GM12878 (cell line): ENCODE measurements around the gene PKM. TPM values are rescaled to one million over a fixed set of nuclear protein-coding genes. Genes with fewer than 3 reads are reported as not detected.

Experiments used
- ATAC-seq: fragments of 200-7000 bp; cut with Tn5 transposase; 3 replicates; pipeline ENCODE4 v1.9.1; 2020; ENCODE audit warnings: mild to moderate bottlenecking, moderate library complexity
- BruUV-seq: library from RNA; stranded (reverse); fragments of 400-500 nt; replicated peaks from 2 replicates; lab custom pipeline; 2021; lab: Mats Ljungman, UMichigan
- CTCF ChIA-PET: fragments of 300-600 bp; sonication (Branson Sonifier 250); formaldehyde crosslinking; extraction: SDS; loops from one replicate; lab custom pipeline; 2021; ENCODE audit warnings: inconsistent platforms; lab: Yijun Ruan, JAX
- POLR2A ChIA-PET: fragments of 350-600 bp; formaldehyde crosslinking; extraction: SDS; loops from one replicate; lab custom pipeline; 2021; ENCODE audit warnings: inconsistent platforms; lab: Charles Lee
- RAD21 ChIA-PET: fragments of 300-600 bp; sonication (Branson Sonifier 250); formaldehyde crosslinking; loops from one replicate; lab custom pipeline; 2023; ENCODE audit warnings: antibody characterized with exemption; ENCODE audit not compliant: unreplicated experiment; lab: Charles Lee
- SMC1A ChIA-PET: fragments of 300-600 bp; sonication (Branson Sonifier 250); formaldehyde crosslinking; loops from one replicate; lab custom pipeline; 2023; ENCODE audit not compliant: unreplicated experiment, uncharacterized antibody; lab: Charles Lee
- DNase-seq: peaks from one replicate; pipeline ENCODE4 v3.0.0-alpha.2; 2011; ENCODE audit warnings: low read depth, low spot score
- FAIRE-seq: peaks from 3 replicates; lab custom pipeline; 2011; peaks lifted over from hg19 to GRCh38; lab: Jason Lieb, UNC
- H2AFZ ChIP-seq: 2 replicates; pipeline ENCODE4 v1.6.0; 2011; ENCODE audit warnings: low read depth, low read length, control low read depth; ENCODE audit not compliant: control insufficient read depth
- H3K27ac ChIP-seq: 2 replicates; pipeline ENCODE4 v1.5.1; 2011; ENCODE audit warnings: control low read depth; ENCODE audit not compliant: control insufficient read depth, insufficient read depth
- H3K27me3 ChIP-seq, 2 experiments: replicated peaks in 1 of 2; 2 replicates each; pipeline versions ENCODE4 v1.6.0 to v1.6.1; 2011; ENCODE audit warnings: low read length in 1 of 2; ENCODE audit not compliant: control insufficient read depth in 2 of 2, insufficient read depth in 2 of 2
- H3K36me3 ChIP-seq, 2 experiments: 2 replicates each; pipeline ENCODE4 v1.5.1; 2011; ENCODE audit warnings: low read length in 1 of 2; ENCODE audit not compliant: control insufficient read depth in 2 of 2, insufficient read depth in 2 of 2
- H3K4me1 ChIP-seq: 2 replicates; pipeline ENCODE4 v1.6.1; 2011; ENCODE audit warnings: mild to moderate bottlenecking, low read length, moderate library complexity, mixed read lengths; ENCODE audit not compliant: control insufficient read depth, insufficient read depth
- H3K4me2 ChIP-seq: 2 replicates; pipeline ENCODE4 v1.6.0; 2011; ENCODE audit warnings: control low read depth; ENCODE audit not compliant: control insufficient read depth, insufficient read depth
- H3K4me3 ChIP-seq: fragments of 200-600 bp; sonication (generic); 2 replicates; pipeline ENCODE4 v1.5.1; 2016
- H3K79me2 ChIP-seq: 2 replicates; pipeline ENCODE4 v1.6.0; 2011; ENCODE audit warnings: low read length; ENCODE audit not compliant: control insufficient read depth, insufficient read depth
- H3K9ac ChIP-seq: 2 replicates; pipeline ENCODE4 v1.8.0; 2011; ENCODE audit warnings: low read length, control low read depth, mixed read lengths; ENCODE audit not compliant: control insufficient read depth, insufficient read depth
- H3K9me3 ChIP-seq: replicated peaks from 3 replicates; pipeline ENCODE4 v1.5.1; 2011; ENCODE audit warnings: mild to moderate bottlenecking, low read length; ENCODE audit not compliant: control insufficient read depth, insufficient read depth
- H4K20me1 ChIP-seq: 2 replicates; pipeline ENCODE4 v1.6.0; 2011; ENCODE audit not compliant: control insufficient read depth, insufficient read depth
- EGR1 ChIP-seq, 2 experiments: IDR thresholded peaks; 1 replicate in 1 of 2; 2 replicates in 1 of 2; pipeline ENCODE4 v1.6.1; 2011 to 2012; ENCODE audit warnings: low read depth in 2 of 2, low read length in 2 of 2, borderline replicate concordance in 1 of 2, mild to moderate bottlenecking in 1 of 2, moderate library complexity in 1 of 2
- JUNB ChIP-seq: IDR thresholded peaks from 2 replicates; pipeline ENCODE4 v1.6.1; 2016; ENCODE audit warnings: antibody characterized with exemption, mild to moderate bottlenecking
- RBBP5 ChIP-seq: fragments of 200-600 bp; sonication (generic); conservative IDR thresholded peaks from 2 replicates; pipeline ENCODE4 v1.6.1; 2016
- SIX5 ChIP-seq: IDR thresholded peaks from 2 replicates; pipeline ENCODE4 v1.6.1; 2011; ENCODE audit warnings: mild to moderate bottlenecking, low read depth, low read length, moderate library complexity; ENCODE audit not compliant: severe bottlenecking
- YY1 ChIP-seq: IDR thresholded peaks from 2 replicates; pipeline ENCODE4 v1.6.1; 2011; ENCODE audit warnings: low read depth, mild to moderate bottlenecking, low read length
- ZNF274 ChIP-seq: IDR thresholded peaks from one replicate; pipeline ENCODE4 v1.8.0; 2011; ENCODE audit not compliant: insufficient read length, insufficient read depth
- WGBS: methylation state at CpG from one replicate; pipeline ENCODE4 v1.1.6; 2016; ENCODE audit warnings: low lambda C conversion rate; ENCODE audit not compliant: insufficient replicate concordance, insufficient coverage; ENCODE audit errors: missing lambda C conversion rate; 5-methylcytosine and 5-hydroxymethylcytosine counted together
- in situ Hi-C: fragments of 300-500 bp; cut with MboI; formaldehyde crosslinking; loops from 9 replicates; pipeline ENCODE4 v1.14.3; 2018; ENCODE audit warnings: mixed read lengths
- intact Hi-C: fragments of 100-400 bp; cut with micrococcal nuclease; formaldehyde crosslinking; loops from one replicate; pipeline ENCODE4 v1.14.2; 2022; ENCODE audit not compliant: unreplicated experiment
- polyA plus RNA-seq, 11 experiments: library from polyadenylated mRNA; depleted of rRNA in 4 of 11; unstranded in 6 of 11; stranded (reverse) in 5 of 11; fragments of >200 nt; fragmentation: Nextera tagmentation in 4 of 11; fragmentation: Illumina TruSeq in 1 of 11; extraction: Ambion mirVana in 4 of 11; extraction: Trizol in 1 of 11; gene quantifications; 1 replicate in 1 of 11; 2 replicates in 10 of 11; pipeline versions ENCODE4 v1.2.1 to v1.2.3, GENCODE V29; 2011 to 2016; ENCODE audit warnings: inconsistent platforms in 2 of 11, missing spikeins in 2 of 11, low read depth in 1 of 11
- total RNA-seq, 4 experiments: library from RNA; depleted of rRNA in 3 of 4; stranded (reverse); fragments of >200 nt in 3 of 4; fragmentation: Illumina TruSeq in 1 of 4; extraction: Trizol in 1 of 4; gene quantifications; 2 replicates each; pipeline versions ENCODE4 v1.2.1 to v1.2.3, GENCODE V29; 2013 to 2021
- TF ChIP-seq, protein P1 (sequence below): fragments of 450-650 bp; IDR thresholded peaks from 2 replicates; pipeline ENCODE4 v1.6.1; 2017; ENCODE audit warnings: mild to moderate bottlenecking
- TF ChIP-seq, protein P2 (sequence below): fragments of 450-650 bp; IDR thresholded peaks from 2 replicates; pipeline ENCODE4 v1.6.1; 2017; ENCODE audit warnings: low read depth, mild to moderate bottlenecking, moderate library complexity

Gene PKM
- total and polyA plus RNA-seq, 10 of the 15 experiments (the other 5 are each of a cell fraction or from before 2014, with no cell fraction given), result 491 to 2,011 (median 1,433) TPM

DNA sequence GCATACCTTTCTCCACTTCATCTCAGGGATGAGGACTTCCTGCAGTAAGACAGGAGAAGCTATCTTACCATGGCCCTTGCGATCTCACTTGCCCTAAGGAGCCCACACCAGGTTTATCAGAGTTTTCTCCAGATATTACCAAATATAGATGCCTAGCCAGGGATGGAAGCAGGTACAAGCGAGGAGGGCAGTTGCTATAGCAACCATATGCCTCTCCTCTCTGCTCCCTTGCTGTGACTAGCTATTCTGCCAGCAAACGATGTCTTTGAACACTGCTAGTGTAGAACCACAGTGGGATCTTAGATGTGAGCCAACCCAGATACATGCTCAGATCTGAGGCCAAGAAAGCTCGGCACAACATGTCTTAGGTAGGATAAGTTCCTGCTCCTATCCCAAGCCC lies 67.3 kb downstream of the PKM start:
- FAIRE-seq, result no peak
- ChIA-PET POLR2A (no interaction called here), SMC1A (no interaction called here), CTCF (interaction anchor here (1.1 to 1.3 kb wide), 2 partner anchors 382 to 420 kb away, joined by 3 to 6 read pairs; no protein-coding TSS in a partner anchor), RAD21 (no interaction called here)
- DNase-seq, result no peak
- Histone ChIP-seq H2AFZ (no peak overlapping the region), H3K9ac (no peak overlapping the region), H3K4me1 (no peaks in the 10 kb centered on the region), H3K4me2 (no peak overlapping the region), H3K27me3 (peaks cover 0 to 2% of the 10 kb centered on the region in 2 experiments; a peak in 1 of 4 replicates), H3K36me3 (no peaks in the 10 kb centered on the region), H3K79me2 (no peaks in the 10 kb centered on the region), H3K4me3 (no peak overlapping the region), H3K27ac (no peak overlapping the region), H3K9me3 (no peaks in the 10 kb centered on the region), H4K20me1 (no peaks in the 10 kb centered on the region)
- no TSS peak for BruUV-seq
- TF ChIP-seq RBBP5 (no peak), SIX5 (no peak), ZNF274 (no peak), YY1 (no peak), JUNB (no peak), EGR1 (IDR thresholded peaks at IDR 0.05; ENCODE audit: borderline replicate concordance in 1 of 2, low read depth in 2 of 2, low read length in 2 of 2) (no peak)
- TF ChIP-seq, protein P1, sequence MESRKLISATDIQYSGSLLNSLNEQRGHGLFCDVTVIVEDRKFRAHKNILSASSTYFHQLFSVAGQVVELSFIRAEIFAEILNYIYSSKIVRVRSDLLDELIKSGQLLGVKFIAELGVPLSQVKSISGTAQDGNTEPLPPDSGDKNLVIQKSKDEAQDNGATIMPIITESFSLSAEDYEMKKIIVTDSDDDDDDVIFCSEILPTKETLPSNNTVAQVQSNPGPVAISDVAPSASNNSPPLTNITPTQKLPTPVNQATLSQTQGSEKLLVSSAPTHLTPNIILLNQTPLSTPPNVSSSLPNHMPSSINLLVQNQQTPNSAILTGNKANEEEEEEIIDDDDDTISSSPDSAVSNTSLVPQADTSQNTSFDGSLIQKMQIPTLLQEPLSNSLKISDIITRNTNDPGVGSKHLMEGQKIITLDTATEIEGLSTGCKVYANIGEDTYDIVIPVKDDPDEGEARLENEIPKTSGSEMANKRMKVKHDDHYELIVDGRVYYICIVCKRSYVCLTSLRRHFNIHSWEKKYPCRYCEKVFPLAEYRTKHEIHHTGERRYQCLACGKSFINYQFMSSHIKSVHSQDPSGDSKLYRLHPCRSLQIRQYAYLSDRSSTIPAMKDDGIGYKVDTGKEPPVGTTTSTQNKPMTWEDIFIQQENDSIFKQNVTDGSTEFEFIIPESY, result no peak
- TF ChIP-seq, protein P2, sequence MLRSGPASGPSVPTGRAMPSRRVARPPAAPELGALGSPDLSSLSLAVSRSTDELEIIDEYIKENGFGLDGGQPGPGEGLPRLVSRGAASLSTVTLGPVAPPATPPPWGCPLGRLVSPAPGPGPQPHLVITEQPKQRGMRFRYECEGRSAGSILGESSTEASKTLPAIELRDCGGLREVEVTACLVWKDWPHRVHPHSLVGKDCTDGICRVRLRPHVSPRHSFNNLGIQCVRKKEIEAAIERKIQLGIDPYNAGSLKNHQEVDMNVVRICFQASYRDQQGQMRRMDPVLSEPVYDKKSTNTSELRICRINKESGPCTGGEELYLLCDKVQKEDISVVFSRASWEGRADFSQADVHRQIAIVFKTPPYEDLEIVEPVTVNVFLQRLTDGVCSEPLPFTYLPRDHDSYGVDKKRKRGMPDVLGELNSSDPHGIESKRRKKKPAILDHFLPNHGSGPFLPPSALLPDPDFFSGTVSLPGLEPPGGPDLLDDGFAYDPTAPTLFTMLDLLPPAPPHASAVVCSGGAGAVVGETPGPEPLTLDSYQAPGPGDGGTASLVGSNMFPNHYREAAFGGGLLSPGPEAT, result no peak
- no peak for ATAC-seq
- 52% methylated on average over 4 of the region's 4 CpGs for WGBS
- in situ Hi-C loops, result no loop called here
- intact Hi-C loops, result no loop called here
